Thyroid gland (tissue), 4 donors: ENCODE data around the gene NGB.

Source experiments
- POLR2A ChIP-seq, 2 donors: fragments of 450-650 bp; IDR thresholded peaks; one replicate each; pipeline ENCODE4 v1.6.1; 2017; ENCODE audit warnings: antibody characterized with exemption in 2 of 2, mild to moderate bottlenecking in 2 of 2, moderate library complexity in 1 of 2
- TF ChIP-seq, protein P1 (sequence below), 6 experiments: fragments of 200-600 bp in 3 of 6; fragments of 450-650 bp in 3 of 6; sonication (generic) in 3 of 6; IDR thresholded peaks; one replicate each; pipeline ENCODE4 v1.5.1; 2016 to 2019; ENCODE audit warnings: antibody characterized with exemption in 6 of 6, mild to moderate bottlenecking in 2 of 6, inconsistent platforms in 1 of 6, moderate library complexity in 1 of 6

DNA sequence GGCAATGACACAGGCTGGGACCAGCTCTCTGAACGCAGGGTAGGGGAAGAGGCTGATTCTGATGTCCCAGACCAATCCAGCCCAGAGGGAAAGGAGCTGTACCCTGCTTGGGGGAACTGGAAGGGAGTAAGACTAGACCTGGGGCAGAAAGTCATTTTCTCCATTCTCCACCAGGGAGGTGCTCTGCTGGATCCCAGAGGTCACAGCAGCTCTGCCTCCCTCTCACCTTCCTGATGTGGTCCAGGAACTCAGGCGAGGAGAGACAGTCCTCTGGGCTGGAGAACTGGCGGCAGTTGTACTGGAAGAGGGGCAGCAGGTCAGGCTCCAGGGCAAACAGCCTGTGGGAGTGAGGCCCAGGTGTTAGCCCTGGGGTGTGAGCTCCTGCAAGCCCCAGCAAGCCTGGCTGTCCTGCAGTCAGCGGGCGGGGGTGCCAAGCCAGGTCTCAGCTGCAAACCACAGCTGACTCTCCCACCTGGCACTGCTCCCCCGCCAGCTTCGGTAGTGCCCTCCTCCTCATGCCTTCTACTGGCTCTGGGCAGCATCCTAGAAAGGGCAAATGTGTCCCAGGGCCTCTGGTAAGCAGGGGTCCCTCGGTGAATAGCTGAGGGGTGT is 1.9 kb downstream of the NGB start:
- TF ChIP-seq, protein P1, sequence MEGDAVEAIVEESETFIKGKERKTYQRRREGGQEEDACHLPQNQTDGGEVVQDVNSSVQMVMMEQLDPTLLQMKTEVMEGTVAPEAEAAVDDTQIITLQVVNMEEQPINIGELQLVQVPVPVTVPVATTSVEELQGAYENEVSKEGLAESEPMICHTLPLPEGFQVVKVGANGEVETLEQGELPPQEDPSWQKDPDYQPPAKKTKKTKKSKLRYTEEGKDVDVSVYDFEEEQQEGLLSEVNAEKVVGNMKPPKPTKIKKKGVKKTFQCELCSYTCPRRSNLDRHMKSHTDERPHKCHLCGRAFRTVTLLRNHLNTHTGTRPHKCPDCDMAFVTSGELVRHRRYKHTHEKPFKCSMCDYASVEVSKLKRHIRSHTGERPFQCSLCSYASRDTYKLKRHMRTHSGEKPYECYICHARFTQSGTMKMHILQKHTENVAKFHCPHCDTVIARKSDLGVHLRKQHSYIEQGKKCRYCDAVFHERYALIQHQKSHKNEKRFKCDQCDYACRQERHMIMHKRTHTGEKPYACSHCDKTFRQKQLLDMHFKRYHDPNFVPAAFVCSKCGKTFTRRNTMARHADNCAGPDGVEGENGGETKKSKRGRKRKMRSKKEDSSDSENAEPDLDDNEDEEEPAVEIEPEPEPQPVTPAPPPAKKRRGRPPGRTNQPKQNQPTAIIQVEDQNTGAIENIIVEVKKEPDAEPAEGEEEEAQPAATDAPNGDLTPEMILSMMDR (IDR thresholded peaks at IDR 0.05), result no peak
- TF ChIP-seq POLR2A (IDR thresholded peaks at IDR 0.05), result no peak
